ENCODE data around the gene LPA. TPM values are rescaled to one million over a fixed set of nuclear protein-coding genes. Genes with fewer than 3 reads are reported as not detected.
A peak's percentile ranks its signal among the peaks of the same experiment; 100 is the strongest.

The LPA gene
- total and polyA plus RNA-seq, 2 of the 13 experiments (the other 11 are each of a cell fraction or from before 2014, with no cell fraction given) = not detected

DNA sequence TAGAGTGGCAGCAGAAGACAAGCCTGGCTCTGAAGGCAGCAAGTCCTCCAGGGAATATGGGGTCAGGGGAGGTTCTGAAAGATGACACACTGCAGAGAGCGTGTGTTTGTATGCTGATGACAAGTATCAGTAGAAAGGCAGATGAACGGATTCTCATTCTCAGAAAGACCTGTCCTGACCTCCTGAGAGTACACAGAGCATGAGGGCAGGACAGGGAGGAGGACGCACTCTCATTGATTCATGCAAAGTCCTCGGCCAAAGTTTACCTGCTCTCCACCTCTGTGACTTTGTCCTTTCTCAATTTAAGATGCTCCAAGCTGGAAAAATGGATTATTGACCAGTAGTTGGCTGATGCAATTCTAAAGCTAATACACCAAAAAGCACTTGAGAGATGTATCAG is 156.7 kb downstream of the LPA start (continued):
- TF ChIP-seq, protein P1, sequence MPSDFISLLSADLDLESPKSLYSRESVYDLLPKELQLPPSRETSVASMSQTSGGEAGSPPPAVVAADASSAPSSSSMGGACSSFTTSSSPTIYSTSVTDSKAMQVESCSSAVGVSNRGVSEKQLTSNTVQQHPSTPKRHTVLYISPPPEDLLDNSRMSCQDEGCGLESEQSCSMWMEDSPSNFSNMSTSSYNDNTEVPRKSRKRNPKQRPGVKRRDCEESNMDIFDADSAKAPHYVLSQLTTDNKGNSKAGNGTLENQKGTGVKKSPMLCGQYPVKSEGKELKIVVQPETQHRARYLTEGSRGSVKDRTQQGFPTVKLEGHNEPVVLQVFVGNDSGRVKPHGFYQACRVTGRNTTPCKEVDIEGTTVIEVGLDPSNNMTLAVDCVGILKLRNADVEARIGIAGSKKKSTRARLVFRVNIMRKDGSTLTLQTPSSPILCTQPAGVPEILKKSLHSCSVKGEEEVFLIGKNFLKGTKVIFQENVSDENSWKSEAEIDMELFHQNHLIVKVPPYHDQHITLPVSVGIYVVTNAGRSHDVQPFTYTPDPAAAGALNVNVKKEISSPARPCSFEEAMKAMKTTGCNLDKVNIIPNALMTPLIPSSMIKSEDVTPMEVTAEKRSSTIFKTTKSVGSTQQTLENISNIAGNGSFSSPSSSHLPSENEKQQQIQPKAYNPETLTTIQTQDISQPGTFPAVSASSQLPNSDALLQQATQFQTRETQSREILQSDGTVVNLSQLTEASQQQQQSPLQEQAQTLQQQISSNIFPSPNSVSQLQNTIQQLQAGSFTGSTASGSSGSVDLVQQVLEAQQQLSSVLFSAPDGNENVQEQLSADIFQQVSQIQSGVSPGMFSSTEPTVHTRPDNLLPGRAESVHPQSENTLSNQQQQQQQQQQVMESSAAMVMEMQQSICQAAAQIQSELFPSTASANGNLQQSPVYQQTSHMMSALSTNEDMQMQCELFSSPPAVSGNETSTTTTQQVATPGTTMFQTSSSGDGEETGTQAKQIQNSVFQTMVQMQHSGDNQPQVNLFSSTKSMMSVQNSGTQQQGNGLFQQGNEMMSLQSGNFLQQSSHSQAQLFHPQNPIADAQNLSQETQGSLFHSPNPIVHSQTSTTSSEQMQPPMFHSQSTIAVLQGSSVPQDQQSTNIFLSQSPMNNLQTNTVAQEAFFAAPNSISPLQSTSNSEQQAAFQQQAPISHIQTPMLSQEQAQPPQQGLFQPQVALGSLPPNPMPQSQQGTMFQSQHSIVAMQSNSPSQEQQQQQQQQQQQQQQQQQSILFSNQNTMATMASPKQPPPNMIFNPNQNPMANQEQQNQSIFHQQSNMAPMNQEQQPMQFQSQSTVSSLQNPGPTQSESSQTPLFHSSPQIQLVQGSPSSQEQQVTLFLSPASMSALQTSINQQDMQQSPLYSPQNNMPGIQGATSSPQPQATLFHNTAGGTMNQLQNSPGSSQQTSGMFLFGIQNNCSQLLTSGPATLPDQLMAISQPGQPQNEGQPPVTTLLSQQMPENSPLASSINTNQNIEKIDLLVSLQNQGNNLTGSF (CRISPR knock-in tag; IDR thresholded peaks at IDR 0.05) = no peak
- TF ChIP-seq ZKSCAN8 (CRISPR knock-in tag; IDR thresholded peaks at IDR 0.05; ENCODE audit: borderline replicate concordance) (no peak), PCBP1 (IDR thresholded peaks at IDR 0.05; ENCODE audit: borderline replicate concordance, low read depth, low read length) (no peak), RAD51 (IDR thresholded peaks at IDR 0.05; ENCODE audit: borderline replicate concordance) (no peak), SRSF4 (IDR thresholded peaks at IDR 0.05; ENCODE audit: low read depth, low read length, poor library complexity, severe bottlenecking) (no peak), TBP (CRISPR knock-in tag; IDR thresholded peaks at IDR 0.05) (no peak), ZNF3 (CRISPR knock-in tag; IDR thresholded peaks at IDR 0.05) (no peak), ZNF616 (CRISPR knock-in tag; IDR thresholded peaks at IDR 0.05; ENCODE audit: low read depth) (no peak), CEBPB (IDR thresholded peaks at IDR 0.05; ENCODE audit: borderline replicate concordance, low read depth, low read length) (peak; percentile 25; the same call in 1 of the 2 replicates), DNMT3B (CRISPR knock-in tag; conservative IDR thresholded peaks at IDR 0.05) (no peak), BRD4 (CRISPR knock-in tag; IDR thresholded peaks at IDR 0.05) (no peak), HMG20B (CRISPR knock-in tag; conservative IDR thresholded peaks at IDR 0.05) (no peak)
- TF ChIP-seq, protein P2, sequence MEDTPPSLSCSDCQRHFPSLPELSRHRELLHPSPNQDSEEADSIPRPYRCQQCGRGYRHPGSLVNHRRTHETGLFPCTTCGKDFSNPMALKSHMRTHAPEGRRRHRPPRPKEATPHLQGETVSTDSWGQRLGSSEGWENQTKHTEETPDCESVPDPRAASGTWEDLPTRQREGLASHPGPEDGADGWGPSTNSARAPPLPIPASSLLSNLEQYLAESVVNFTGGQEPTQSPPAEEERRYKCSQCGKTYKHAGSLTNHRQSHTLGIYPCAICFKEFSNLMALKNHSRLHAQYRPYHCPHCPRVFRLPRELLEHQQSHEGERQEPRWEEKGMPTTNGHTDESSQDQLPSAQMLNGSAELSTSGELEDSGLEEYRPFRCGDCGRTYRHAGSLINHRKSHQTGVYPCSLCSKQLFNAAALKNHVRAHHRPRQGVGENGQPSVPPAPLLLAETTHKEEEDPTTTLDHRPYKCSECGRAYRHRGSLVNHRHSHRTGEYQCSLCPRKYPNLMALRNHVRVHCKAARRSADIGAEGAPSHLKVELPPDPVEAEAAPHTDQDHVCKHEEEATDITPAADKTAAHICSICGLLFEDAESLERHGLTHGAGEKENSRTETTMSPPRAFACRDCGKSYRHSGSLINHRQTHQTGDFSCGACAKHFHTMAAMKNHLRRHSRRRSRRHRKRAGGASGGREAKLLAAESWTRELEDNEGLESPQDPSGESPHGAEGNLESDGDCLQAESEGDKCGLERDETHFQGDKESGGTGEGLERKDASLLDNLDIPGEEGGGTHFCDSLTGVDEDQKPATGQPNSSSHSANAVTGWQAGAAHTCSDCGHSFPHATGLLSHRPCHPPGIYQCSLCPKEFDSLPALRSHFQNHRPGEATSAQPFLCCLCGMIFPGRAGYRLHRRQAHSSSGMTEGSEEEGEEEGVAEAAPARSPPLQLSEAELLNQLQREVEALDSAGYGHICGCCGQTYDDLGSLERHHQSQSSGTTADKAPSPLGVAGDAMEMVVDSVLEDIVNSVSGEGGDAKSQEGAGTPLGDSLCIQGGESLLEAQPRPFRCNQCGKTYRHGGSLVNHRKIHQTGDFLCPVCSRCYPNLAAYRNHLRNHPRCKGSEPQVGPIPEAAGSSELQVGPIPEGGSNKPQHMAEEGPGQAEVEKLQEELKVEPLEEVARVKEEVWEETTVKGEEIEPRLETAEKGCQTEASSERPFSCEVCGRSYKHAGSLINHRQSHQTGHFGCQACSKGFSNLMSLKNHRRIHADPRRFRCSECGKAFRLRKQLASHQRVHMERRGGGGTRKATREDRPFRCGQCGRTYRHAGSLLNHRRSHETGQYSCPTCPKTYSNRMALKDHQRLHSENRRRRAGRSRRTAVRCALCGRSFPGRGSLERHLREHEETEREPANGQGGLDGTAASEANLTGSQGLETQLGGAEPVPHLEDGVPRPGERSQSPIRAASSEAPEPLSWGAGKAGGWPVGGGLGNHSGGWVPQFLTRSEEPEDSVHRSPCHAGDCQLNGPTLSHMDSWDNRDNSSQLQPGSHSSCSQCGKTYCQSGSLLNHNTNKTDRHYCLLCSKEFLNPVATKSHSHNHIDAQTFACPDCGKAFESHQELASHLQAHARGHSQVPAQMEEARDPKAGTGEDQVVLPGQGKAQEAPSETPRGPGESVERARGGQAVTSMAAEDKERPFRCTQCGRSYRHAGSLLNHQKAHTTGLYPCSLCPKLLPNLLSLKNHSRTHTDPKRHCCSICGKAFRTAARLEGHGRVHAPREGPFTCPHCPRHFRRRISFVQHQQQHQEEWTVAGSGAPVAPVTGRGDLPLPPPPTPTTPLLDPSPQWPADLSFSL (CRISPR knock-in tag; IDR thresholded peaks at IDR 0.05) = no peak
- TF ChIP-seq, protein P3, sequence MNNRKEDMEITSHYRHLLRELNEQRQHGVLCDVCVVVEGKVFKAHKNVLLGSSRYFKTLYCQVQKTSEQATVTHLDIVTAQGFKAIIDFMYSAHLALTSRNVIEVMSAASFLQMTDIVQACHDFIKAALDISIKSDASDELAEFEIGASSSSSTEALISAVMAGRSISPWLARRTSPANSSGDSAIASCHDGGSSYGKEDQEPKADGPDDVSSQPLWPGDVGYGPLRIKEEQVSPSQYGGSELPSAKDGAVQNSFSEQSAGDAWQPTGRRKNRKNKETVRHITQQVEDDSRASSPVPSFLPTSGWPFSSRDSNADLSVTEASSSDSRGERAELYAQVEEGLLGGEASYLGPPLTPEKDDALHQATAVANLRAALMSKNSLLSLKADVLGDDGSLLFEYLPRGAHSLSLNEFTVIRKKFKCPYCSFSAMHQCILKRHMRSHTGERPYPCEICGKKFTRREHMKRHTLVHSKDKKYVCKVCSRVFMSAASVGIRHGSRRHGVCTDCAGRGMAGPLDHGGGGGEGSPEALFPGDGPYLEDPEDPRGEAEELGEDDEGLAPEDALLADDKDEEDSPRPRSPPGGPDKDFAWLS (CRISPR knock-in tag; IDR thresholded peaks at IDR 0.05; ENCODE audit: borderline replicate concordance) = no peak
- TF ChIP-seq, protein P4, sequence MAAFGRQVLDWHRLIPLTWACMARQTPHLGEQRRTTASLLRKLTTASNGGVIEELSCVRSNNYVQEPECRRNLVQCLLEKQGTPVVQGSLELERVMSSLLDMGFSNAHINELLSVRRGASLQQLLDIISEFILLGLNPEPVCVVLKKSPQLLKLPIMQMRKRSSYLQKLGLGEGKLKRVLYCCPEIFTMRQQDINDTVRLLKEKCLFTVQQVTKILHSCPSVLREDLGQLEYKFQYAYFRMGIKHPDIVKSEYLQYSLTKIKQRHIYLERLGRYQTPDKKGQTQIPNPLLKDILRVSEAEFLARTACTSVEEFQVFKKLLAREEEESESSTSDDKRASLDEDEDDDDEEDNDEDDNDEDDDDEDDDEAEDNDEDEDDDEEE (CRISPR knock-in tag; IDR thresholded peaks at IDR 0.05) = no peak
